Activated CD4-positive, alpha-beta T cell treated with anti-CD3 and anti-CD28 coated beads, Interleukin-2, amount 50 U/mL, for 4 hours (primary cell): ENCODE measurements around the gene CD109.

Source experiments
- DNase-seq, 2 experiments: peaks; one replicate each; pipeline ENCODE4 v3.0.0-alpha.2; 2020

The CD109 gene

DNA sequence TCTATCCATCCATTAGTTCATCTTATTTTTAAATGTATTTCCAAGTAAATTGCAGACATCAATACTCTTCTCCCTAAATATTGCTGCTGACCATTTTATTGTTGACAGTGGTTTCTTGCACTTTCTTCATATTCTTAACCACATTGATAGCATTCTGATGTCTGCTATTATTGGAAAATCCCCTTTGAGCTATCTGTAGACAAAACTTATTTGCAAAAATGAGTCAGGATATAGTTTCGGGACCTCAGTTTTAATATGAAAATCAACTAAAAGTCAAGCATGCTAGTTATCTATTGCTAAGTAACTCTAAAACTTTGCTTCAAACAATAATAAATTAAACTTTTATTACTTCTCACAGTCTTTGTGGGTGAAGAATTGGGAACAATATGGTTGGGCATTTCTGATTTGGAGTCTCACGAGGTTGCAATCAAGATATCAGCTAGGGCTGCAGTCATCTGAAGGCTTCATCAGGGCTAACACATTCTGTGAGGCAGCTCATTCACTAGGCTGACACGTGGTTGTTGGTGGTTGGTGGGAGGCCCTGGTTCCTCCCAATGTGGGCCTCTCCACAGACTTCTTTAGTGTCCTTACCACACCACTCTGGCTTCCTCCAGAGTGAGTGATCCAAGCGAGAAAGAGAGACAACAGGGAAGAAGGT, 32.7 kb downstream of the CD109 start:
- DNase-seq: no peak

DNA sequence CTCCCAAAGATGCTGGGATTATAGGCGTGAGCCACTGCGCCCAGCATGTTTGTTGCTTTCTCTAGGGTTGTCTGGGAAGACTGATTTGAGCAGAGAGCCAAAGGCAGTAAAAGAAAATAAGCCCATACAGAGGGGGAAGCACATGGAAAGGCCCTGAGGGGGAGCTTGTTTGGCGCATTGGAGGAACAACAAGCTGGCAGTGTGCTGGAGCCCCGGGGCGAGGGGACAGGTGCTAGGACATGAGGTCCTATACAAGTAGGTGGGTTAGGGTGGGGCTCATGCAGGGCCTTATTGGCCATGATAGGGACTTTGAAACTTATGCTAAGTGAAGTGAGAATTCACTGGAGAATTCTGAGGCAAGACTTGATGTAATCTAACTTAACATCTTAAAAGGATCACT, 35.3 kb downstream of the CD109 start:
- DNase-seq: no peak

DNA sequence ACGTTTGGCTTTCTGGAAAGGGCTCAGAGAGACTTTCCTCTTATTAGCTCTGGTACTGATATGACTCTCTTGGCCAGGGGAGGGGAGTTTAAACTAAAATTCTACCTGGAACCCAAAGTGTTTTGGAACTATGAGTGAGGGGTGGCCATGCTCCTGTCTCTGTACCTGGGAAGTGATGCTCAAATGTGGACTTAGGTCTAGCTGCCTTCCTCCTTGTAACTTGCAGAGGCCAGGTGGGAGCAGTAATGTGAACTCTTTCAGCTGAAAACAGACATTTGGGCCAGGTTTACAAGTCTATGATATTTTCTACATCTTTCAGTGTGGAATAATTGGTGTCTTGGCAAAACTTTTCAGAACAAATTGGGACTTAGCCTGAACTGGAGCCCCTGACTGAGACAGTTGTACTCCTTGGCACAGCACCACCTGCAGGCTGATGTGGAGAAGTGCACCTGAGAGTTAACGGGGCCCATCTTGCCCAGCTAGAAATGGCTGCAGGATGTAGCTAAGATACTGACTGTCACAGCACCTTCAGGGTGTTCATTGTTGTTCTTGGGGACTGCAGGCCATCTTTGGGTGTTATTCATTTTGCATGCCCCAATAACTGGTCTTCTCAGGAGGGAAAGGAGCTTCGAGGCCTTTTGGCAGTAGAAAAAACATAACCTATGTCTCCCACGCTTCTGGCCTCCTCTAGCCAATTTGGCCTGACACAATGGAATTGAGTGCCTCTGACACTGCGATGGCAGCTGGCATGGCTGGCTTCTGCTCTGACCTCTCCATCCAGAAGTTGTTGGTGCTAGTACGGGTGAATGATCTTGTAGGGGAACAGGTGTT, 37.1 kb downstream of the CD109 start:
- DNase-seq: peak; percentile 51 to 56

GRCh38 chr6:73733791-73734190, 37.8 kb downstream of the CD109 start:
- no peak for DNase-seq

GRCh38 chr6:73734832-73735453, 38.9 kb downstream of the CD109 start:
- no peak for DNase-seq

- DNase-seq: no peak
Measured at GRCh38 chr6:73738367-73739028, 42.5 kb downstream of the CD109 start.

DNA sequence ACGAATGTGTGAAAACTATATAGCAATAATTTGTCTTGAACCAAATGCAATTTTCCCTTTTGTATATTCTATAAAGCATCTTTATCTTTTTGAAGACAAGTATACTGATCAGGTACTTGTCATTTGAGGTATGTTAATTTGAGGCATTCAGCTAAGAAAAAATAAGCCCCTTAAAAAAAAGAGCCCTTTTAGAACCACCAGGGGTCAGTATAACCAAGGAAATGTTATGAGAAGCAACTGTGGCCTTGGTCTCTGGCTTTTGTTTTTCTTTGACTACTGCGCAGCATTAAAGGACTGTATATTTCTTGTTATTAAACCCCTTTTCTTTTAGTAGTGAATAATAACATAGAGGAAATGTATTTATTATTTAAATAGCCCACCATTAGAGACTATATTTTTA, 43.1 kb downstream of the CD109 start:
- no peak for DNase-seq

GRCh38 chr6:73742433-73742832, 46.4 kb downstream of the CD109 start:
- no peak for DNase-seq

GRCh38 chr6:73743081-73743480, 47.1 kb downstream of the CD109 start:
- no peak for DNase-seq

DNA sequence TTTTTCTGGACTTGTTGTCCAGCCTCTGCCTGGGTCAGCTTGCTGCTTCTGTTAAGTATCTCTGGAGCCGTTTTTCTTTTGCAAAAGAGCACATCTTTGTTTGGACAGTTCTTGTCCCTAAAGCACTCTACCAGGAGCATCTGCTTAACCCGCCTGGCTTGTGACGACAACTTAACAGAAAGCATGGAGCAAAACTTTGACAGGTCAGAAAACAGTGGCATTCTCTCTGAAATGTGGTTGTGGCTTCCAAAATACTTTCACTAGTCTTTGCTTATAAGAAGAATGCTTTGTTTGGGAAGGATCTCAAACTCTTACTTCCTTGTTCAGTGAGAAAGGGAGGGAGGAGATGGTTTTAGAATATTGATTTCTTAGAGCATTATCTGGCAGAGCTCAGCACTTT, 47.6 kb downstream of the CD109 start:
- no peak for DNase-seq

DNA sequence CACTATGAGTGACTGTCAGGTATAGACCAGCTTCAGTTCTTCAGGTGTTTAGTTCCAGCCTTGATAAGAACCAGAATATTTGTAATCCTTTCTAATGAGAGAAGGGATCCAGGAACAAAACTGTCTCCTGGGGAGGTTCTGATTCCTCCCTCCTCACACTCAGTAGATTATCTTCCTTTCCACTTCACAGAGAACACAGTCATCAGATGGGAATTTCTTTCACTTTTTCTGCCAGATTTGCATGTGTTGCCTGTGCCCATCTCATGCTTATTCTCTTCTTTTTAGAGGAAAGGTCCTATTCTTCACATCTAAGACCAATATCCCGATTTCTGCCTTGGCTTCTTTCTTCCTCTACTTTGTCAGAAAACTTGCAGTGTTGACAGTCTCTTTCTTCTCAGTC, 50.8 kb downstream of the CD109 start:
- no peak for DNase-seq

DNA sequence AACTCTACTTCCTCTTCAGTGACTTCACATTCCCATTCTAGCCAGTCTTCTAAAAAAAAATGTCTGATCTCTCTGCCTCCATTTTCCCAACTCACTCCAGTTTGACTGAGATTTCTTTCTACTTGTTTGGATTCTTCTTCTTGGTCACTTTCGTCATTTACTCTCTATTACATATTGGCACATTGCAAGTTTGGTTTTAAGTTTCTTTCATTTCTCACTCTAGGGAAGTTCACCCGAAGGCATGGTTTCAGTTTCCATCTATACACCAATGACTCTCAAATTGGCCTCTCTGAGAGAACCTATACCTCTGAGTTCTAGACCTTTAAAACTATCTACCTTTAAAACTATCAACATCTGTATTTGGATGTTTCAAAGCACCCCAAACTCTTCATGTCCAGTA, 51.3 kb downstream of the CD109 start:
- no peak for DNase-seq

GRCh38 chr6:73752943-73753342, 56.9 kb downstream of the CD109 start:
- no peak for DNase-seq

GRCh38 chr6:73766040-73766439, 70.0 kb downstream of the CD109 start:
- no peak for DNase-seq

DNA sequence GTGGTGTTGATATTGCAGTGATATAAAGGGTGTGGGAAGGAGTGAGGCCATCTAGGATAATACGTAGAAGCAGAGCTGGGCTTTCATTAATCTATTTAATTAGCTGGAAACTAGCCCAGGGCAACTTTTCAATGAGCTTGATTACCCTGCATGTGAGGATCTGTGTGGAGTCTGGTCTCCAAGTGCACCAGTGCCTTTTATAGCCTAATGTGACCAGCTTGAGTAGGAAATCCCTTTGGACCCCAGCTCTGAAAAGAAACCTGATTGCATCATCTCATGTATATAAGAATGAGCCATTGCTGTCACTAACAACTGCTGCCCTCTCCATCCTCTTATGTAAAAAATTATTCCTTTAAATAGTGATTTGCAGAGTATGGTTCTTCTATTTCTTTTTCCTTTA, 72.6 kb downstream of the CD109 start:
- no peak for DNase-seq

- DNase-seq: no peak
Measured at GRCh38 chr6:73769976-73770375, 74.0 kb downstream of the CD109 start.

DNA sequence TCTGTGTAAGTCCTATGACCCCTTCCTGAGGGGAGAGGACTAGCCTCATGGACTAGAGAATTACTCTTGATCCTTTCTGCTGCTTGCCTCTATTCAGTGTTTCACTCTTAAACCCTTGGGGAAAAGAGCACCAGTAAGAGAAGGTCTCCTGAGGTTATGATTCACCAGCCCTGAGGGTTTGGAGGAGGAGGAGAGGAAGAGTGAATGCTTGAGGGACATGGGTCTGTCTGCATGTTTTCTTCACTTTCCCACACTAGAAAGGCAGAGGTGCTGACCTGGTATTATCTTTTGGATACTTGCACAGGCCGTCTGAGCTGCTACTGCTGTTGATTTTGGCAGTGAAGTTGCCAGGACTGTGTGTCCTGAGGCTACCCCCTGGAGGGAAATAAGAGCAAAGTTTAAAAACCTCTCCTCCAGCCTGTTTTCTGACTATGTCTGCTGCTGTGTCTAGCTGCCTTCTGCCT, 78.3 kb downstream of the CD109 start:
- no peak for DNase-seq

DNA sequence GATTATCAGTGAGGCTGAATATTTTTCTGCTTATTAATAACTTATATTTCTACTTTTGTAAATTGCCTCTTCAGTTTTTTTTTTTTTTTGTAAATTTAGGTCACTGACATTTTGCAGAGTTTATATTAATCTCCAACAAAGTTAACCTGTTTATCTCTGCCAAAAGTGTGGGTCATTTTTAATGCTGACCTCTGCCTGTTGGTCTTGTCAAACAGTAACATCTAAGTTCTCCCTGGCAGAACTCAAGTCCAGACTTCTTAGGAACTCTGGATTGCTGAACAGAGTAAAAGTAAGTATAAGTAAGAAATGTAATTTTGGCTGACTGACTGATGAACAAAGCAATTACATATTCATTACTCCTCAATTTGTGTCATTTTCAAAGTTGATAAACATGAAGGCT, 83.9 kb downstream of the CD109 start:
- no peak for DNase-seq

DNA sequence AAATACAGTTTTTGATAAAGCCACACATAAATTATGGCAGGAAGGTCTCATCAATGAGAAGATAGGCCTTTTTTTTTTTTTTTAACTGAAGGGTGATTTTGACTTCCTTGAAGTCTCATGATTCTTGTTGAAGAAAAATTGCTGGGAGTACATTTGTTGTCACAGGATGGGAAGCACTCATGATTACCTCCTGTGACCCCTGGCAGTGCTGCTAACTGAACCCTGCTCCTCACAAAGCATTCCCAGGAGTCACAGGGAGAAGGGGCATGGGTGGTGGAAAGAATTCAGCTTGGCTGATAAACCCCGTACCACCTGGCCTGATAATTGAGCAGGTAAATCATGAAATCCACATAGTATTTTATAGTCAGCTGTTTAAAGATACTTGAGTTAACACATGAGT, 86.9 kb downstream of the CD109 start:
- DNase-seq: no peak

DNA sequence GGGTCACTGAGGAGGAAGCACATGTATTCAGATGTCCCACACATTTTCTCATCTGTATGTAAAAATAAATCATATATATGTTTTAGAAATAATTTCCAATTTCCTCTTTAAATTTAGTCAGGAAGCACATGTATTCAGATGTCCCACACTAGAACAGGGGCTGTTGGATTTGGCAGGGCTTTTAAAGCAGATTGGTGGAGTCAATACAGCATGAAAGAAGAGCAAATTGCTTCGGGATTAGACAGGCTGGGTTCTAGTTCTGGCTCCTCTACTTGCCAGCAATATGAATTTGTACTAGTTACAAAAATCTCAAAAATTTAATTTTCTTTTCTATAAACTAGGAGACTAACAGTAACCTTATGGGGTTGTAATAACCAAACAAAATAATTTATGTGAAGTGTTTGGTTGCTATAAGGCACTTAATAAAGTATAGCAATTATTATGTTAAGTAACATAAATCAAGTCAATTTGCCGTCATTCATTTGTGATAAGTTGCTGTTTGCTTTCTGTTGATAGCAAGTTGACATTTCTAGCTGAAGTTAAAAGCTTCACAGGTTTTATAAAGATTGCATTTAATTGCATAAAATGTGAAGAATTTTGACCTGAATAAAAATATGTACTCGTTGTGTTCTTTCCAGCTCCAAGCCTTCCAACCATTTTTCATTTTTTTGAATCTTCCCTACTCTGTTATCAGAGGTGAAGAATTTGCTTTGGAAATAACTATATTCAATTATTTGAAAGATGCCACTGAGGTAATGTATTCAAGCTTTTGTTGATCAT, 88.9 kb downstream of the CD109 start:
- DNase-seq: no peak

DNA sequence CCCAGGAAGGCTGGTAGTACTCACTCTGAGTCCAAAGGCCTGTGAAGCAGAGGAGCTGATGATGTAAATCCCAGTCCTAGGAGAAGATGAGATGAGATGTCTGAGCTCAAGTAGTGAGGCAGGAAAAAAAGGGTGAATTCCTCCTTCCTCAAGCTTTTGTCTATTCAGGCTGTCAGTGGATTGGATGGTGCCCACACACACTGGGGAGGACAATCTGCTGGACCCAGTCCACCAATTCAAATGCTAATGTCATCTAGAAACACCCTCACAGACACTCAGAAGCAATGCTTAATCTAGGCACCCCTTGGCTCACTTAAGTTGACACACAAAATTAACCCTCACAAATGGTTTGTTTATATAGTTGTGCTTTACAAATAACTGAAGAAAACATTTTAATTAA, 94.6 kb downstream of the CD109 start:
- DNase-seq: no peak

DNA sequence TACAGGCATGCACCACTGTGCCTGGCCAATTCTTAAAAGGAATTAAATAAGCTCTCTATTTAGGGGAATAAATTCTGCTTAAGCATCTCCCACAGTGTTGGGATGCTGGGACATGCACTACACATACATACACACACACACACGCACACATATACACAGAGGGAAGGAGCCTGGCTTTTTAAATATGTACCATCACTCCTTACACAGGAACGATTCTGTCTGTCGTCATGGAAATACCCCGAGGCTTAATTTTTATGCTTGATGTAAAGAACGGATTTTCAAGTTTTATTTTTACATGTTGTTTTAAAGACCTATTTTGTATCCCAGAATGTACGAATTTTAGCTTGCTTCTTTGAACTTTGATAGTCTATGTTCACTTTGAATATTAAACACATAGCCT, 95.3 kb downstream of the CD109 start:
- no peak for DNase-seq

DNA sequence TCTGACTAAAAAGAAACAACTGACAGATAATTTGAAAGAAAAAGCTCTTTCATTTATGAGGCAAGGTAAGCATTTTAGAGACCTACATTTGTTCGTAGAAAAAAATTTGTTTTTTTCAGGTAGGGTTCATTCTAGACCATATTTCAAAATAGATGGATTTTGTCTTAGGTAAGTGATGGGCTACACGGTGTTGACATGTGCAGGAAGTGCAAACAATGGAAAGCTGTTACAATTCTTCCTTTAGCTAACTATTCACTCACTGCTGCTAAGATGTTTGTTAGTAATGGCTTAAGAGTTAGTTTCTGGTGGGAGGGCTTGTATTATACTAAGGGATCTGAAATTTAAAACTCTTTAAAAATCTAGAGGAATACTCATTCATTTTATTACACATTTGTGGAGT, 96.7 kb downstream of the CD109 start:
- no peak for DNase-seq
